Endothelial cell of umbilical vein (primary cell): ENCODE results near the gene PRKAG2.

ENCODE experiments used
- CTCF ChIP-seq, 2 donors: IDR thresholded peaks; 1 replicate in 1 of 2; 2 replicates in 1 of 2; pipeline ENCODE4 v1.5.1; 2011; ENCODE audit warnings: low read length in 2 of 2, mild to moderate bottlenecking in 2 of 2, moderate library complexity in 2 of 2, control low read depth in 1 of 2, inconsistent platforms in 1 of 2, low read depth in 1 of 2; ENCODE audit not compliant: insufficient read depth in 1 of 2; ENCODE audit errors: extremely low read depth in 1 of 2
- EZH2 ChIP-seq: IDR thresholded peaks from 2 replicates; pipeline ENCODE4 v1.6.1; 2012; ENCODE audit warnings: borderline replicate concordance, low read depth, mild to moderate bottlenecking, moderate library complexity, low read length, inconsistent platforms; ENCODE audit not compliant: severe bottlenecking
- GATA2 ChIP-seq: IDR thresholded peaks from 2 replicates; pipeline ENCODE4 v1.7.0; 2011; ENCODE audit warnings: low read depth, mild to moderate bottlenecking, moderate library complexity, mixed read lengths, low read length; ENCODE audit not compliant: insufficient read length, insufficient read depth
- JUN ChIP-seq: IDR thresholded peaks from 2 replicates; pipeline ENCODE4 v1.6.1; 2011; ENCODE audit warnings: borderline replicate concordance, low read depth; ENCODE audit not compliant: insufficient read length, insufficient read depth
- MAX ChIP-seq: IDR thresholded peaks from 2 replicates; pipeline ENCODE4 v1.6.1; 2011; ENCODE audit not compliant: insufficient read depth, insufficient read length
- POLR2A ChIP-seq: IDR thresholded peaks from 2 replicates; pipeline ENCODE4 v1.6.1; 2012; ENCODE audit warnings: low read depth, mild to moderate bottlenecking, control low read depth, low read length

GRCh38 chr7:151851782-151852181 is 25.1 kb downstream of the PRKAG2 start:
- no peak for TF ChIP-seq CTCF (IDR thresholded peaks at IDR 0.05; ENCODE audit: extremely low read depth in 1 of 2, insufficient read depth in 1 of 2, low read depth in 1 of 2, low read length in 2 of 2)
- TF ChIP-seq POLR2A, result no peak
- TF ChIP-seq EZH2, result no peak
- no peak for TF ChIP-seq MAX
- TF ChIP-seq GATA2, result no peak
- TF ChIP-seq JUN, result no peak
